Retinal pigment epithelial cell (primary cell): ENCODE data around the gene VCX.

Experiments
- DNase-seq: peaks from one replicate; pipeline ENCODE4 v3.0.0-alpha.2; 2010; ENCODE audit warnings: low read depth
- H3K4me3 ChIP-seq: 2 replicates; pipeline ENCODE4 v1.5.1; 2011; ENCODE audit warnings: mild to moderate bottlenecking, low read length, control low read depth, moderate library complexity
- CTCF ChIP-seq: conservative IDR thresholded peaks from 2 replicates; pipeline ENCODE4 v1.5.1; 2011; ENCODE audit warnings: low read depth, low read length, control low read depth, inconsistent platforms

VCX gene

GRCh38 chrX:7872042-7872441 is 29.1 kb downstream of the VCX start:
- TF ChIP-seq CTCF, result no peak
- DNase-seq, result no peak
- H3K4me3 ChIP-seq, result no peak overlapping the region

DNA sequence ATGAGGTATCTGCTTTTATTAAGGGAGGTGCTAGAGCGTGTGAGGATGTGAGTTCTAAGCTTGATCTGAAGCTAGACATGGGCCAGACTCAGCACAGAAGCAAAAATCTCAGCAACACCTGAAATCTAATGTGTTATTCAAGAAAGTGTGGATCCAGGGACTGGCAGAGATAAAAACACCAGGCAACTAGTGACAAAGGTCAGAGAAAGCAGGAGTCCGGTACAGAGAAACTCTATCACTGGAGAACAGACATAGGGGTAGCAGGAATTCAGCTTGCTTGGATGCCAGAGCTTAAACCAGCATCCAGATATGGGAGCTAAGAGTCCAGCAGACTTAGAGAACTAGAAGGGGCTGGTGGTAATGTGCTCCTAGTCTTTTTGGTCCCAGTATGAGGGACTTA is 34.0 kb downstream of the VCX start:
- TF ChIP-seq CTCF, result no peak
- H3K4me3 ChIP-seq, result no peak overlapping the region
- DNase-seq, result no peak

- DNase-seq, result no peak
- H3K4me3 ChIP-seq, result no peak overlapping the region
- TF ChIP-seq CTCF, result no peak
Measured at GRCh38 chrX:7889135-7889534, 46.2 kb downstream of the VCX start.

GRCh38 chrX:7889680-7890079 is 46.7 kb downstream of the VCX start:
- peak; percentile 54 for DNase-seq
- no peak for TF ChIP-seq CTCF
- H3K4me3 ChIP-seq, result no peak overlapping the region

GRCh38 chrX:7891928-7892327 is 49.0 kb downstream of the VCX start:
- TF ChIP-seq CTCF, result no peak
- no peak overlapping the region for H3K4me3 ChIP-seq
- DNase-seq, result no peak
